Measurements from ENCODE around the gene CR1L. TPM values are rescaled to one million over a fixed set of nuclear protein-coding genes. Genes with fewer than 3 reads are reported as not detected.
A peak's percentile ranks its signal among the peaks of the same experiment; 100 is the strongest.
"Not testable (repeated sequence)": the region's sequence is repeated elsewhere in the genome, so short reads cannot be mapped to it uniquely, and the experiment has no call there.

The CR1L gene
- total RNA-seq, 1 donor from 2014 or later = 0.60 TPM

GRCh38 chr1:207747627-207748492 is 102.9 kb downstream of the CR1L start:
- no peak for ATAC-seq (ENCODE audit: low read depth)
- POLR2A ChIA-PET = no interaction called here
- H3K27ac Mint-ChIP-seq = no peak overlapping the region

DNA sequence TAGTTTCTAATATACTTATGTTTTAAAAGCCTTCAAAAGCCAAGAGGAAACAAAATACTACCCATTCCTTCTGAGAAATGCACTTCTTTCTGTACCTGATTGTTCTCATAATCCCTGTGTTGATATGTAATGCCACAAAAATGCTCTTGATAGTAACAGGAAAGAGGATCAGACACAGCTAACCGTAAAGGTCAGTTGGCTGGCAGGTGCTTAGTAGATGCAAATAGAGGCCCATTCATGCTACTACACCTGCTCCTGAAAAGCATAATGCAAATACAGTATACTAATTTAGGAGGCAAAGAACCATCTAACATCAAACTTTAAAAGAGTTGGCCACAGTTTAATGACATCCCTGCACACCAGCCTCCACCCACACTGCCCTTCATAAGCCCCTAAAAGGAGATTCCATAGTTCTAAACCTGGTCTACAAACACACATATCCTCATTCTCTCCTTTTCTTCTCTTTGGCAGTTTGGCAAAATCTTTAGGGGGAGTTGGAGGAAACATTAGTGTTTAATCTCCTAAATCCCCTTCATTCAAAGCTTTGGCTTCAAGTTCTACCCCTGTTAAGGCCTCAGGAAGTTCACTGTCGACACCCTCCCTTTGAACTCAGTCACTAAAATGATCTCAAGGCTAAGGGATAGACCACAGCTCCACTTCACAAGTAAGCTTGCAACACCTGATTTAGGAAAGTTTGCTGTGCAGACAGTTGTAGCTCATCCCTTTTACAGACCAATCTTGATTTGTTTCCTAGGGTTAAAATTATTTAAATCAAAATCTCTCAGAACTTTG is 104.0 kb downstream of the CR1L start:
- intact Hi-C loops (cut with micrococcal nuclease) = no loop called here
- POLR2A ChIA-PET = no interaction called here

More at GRCh38 chr1:207747627-207748492, 102.9 kb downstream of the CR1L start:
- intact Hi-C loops (cut with micrococcal nuclease) = no loop called here
- Mint-ChIP-seq H3K9me3 (no peaks in the 10 kb centered on the region), H3K4me1 (peaks cover 26% of the 10 kb centered on the region), H3K36me3 (ENCODE audit: low read depth) (peaks cover 8% of the 10 kb centered on the region), H3K4me3 (no peak overlapping the region), H3K27me3 (no peaks in the 10 kb centered on the region)
- TF ChIP-seq, protein P1, sequence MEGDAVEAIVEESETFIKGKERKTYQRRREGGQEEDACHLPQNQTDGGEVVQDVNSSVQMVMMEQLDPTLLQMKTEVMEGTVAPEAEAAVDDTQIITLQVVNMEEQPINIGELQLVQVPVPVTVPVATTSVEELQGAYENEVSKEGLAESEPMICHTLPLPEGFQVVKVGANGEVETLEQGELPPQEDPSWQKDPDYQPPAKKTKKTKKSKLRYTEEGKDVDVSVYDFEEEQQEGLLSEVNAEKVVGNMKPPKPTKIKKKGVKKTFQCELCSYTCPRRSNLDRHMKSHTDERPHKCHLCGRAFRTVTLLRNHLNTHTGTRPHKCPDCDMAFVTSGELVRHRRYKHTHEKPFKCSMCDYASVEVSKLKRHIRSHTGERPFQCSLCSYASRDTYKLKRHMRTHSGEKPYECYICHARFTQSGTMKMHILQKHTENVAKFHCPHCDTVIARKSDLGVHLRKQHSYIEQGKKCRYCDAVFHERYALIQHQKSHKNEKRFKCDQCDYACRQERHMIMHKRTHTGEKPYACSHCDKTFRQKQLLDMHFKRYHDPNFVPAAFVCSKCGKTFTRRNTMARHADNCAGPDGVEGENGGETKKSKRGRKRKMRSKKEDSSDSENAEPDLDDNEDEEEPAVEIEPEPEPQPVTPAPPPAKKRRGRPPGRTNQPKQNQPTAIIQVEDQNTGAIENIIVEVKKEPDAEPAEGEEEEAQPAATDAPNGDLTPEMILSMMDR (IDR thresholded peaks at IDR 0.05) = no peak
- no peak for DNase-seq
- CTCF ChIA-PET = no interaction called here

GRCh38 chr1:207750631-207751305 is 105.8 kb downstream of the CR1L start:
- ChIA-PET CTCF (no interaction called here), POLR2A (interaction anchor here (1.1 to 2.1 kb wide), 3 partner anchors 39 to 73 kb away, joined by 3 to 10 read pairs (median 4); no protein-coding TSS in a partner anchor)
- Mint-ChIP-seq H3K27me3 (no peaks in the 10 kb centered on the region), H3K4me3 (peak overlapping the region; percentile 100), H3K36me3 (ENCODE audit: low read depth) (peaks cover 8% of the 10 kb centered on the region), H3K4me1 (peaks cover 53% of the 10 kb centered on the region), H3K9me3 (no peaks in the 10 kb centered on the region), H3K27ac (peak overlapping the region; percentile 96)
- ATAC-seq (ENCODE audit: low read depth) = no peak
- intact Hi-C loops (cut with micrococcal nuclease) = loop anchor here (5.0 kb wide), 4 partner anchors 72 to 212 kb away; partner anchors contain the start of gene CR1L
- no peak for DNase-seq
- TF ChIP-seq, protein P1 (IDR thresholded peaks at IDR 0.05) = no peak

More for the DNA sequence above, 104.0 kb downstream of the CR1L start:
- H3K27me3 Mint-ChIP-seq = no peaks in the 10 kb centered on the region
- peaks cover 8% of the 10 kb centered on the region for H3K36me3 Mint-ChIP-seq (ENCODE audit: low read depth)
- CTCF ChIA-PET = no interaction called here
- no peak overlapping the region for H3K4me3 Mint-ChIP-seq
- H3K9me3 Mint-ChIP-seq = no peaks in the 10 kb centered on the region
- peaks cover 37% of the 10 kb centered on the region for H3K4me1 Mint-ChIP-seq
- TF ChIP-seq, protein P1 (IDR thresholded peaks at IDR 0.05) = no peak
- DNase-seq (no peak), ATAC-seq (ENCODE audit: low read depth) (no peak)
- no peak overlapping the region for H3K27ac Mint-ChIP-seq

- H3K9me3 Mint-ChIP-seq; H3K27me3 Mint-ChIP-seq; CTCF ChIA-PET; H3K36me3 Mint-ChIP-seq (ENCODE audit: low read depth); DNase-seq; ATAC-seq (ENCODE audit: low read depth): not testable (repeated sequence)
- POLR2A ChIA-PET = interaction anchor here (0.6 to 2.1 kb wide), 4 partner anchors 38 to 1190 kb away, joined by 3 to 10 read pairs (median 4); no protein-coding TSS in a partner anchor
- Mint-ChIP-seq H3K4me1 (peaks cover 56% of the 10 kb centered on the region), H3K27ac (peak overlapping the region; percentile 96), H3K4me3 (peak overlapping the region; percentile 100)
- intact Hi-C loops (cut with micrococcal nuclease) = loop anchor here (5.0 kb wide), 4 partner anchors 71 to 211 kb away; partner anchors contain the start of gene CR1L
Observed at GRCh38 chr1:207751463-207751789, 106.5 kb downstream of the CR1L start.

DNA sequence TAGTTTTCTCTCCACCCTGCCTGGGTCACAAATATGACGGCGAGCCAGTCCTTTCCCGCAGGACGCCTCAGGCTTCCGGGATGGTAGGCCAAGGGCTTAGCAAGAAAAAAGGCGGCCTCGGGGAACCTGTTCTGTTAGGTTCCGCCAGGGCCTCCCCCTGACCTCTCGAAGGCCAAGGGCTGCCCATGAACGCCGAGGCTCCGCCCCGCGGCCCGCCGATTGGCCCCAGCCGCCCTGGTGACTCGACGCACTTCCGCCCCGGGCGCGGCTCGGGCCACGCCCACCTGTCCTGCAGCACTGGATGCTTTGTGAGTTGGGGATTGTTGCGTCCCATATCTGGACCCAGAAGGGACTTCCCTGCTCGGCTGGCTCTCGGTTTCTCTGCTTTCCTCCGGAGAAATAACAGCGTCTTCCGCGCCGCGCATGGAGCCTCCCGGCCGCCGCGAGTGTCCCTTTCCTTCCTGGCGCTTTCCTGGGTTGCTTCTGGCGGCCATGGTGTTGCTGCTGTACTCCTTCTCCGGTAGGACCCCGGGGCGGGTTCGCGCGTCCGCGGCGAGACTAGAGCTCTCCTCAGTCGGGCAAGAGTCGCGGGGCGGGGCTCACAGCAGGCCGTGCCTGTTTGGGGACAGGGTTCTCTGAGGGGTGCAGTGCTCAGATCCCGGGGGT is 107.0 kb downstream of the CR1L start, which contains the start of gene CD46:
CD46 (plus strand) TSS at position 265 of the 666 bp plus-strand sequence; CDS start at position 424, 159 bp downstream.
- intact Hi-C loops (cut with micrococcal nuclease) = loop anchor here (2.0 to 5.0 kb wide), 5 partner anchors 45 to 210 kb away; partner anchors contain the start of gene CR1L
- Mint-ChIP-seq H3K4me3 (peak within 1 kb of the TSS; percentile 100), H3K36me3 (ENCODE audit: low read depth) (peaks cover 14% of the 10 kb centered on the region), H3K27me3 (no peaks in the 10 kb centered on the region), H3K4me1 (peaks cover 56% of the 10 kb centered on the region), H3K9me3 (no peaks in the 10 kb centered on the region), H3K27ac (peak within 1 kb of the TSS; percentile 96)
- ChIA-PET CTCF (no interaction called here), POLR2A (interaction anchor here (0.6 to 2.1 kb wide), 5 partner anchors 24 to 1191 kb away, joined by 3 to 10 read pairs (median 4); no protein-coding TSS in a partner anchor)
- TF ChIP-seq, protein P1 (IDR thresholded peaks at IDR 0.05) = no peak
- peak; percentile 97 for ATAC-seq (ENCODE audit: low read depth)
- DNase-seq = peak; percentile 89

Measured in activated B cell treated with CpG ODN at 0.5 μM for 24 hours (primary cell).